GM19023 (cell line): Measurements from ENCODE around the gene NAA15.
"Not testable (repeated sequence)": the region's sequence is repeated elsewhere in the genome, so short reads cannot be mapped to it uniquely, and the experiment has no call there.

Source experiments
- ATAC-seq: cut with Tn5 transposase; IDR thresholded peaks from one replicate; pipeline ENCODE4 v1.9.1; 2021; ENCODE audit warnings: mild to moderate bottlenecking, moderate library complexity; ENCODE audit not compliant: unreplicated experiment

NAA15 gene

GRCh38 chr4:139301113-139301820, at the start of gene NAA15:
NAA15 (plus strand) TSS chr4:139301505; CDS start chr4:139301778, 273 bp downstream.
- peak; percentile 87 for ATAC-seq

DNA sequence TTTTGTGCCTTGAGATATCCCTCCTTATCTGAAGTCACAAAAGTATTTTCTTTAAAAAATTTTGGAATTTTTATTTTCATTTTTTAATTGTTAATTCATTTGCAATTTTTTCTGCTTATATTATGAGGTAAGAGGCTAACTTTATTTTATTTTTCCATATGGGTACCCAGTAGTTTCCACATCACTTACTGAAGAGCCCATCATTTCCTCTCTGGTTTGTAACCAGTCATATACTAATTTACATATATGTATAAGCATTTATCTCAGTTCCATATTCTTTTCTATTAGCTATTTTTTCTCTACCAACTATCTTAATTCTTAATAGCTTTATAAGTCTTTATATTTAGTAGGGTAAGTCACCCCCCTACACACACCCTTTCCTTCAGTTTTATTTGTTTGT, 48.3 kb upstream of the NAA15 start:
- no peak for ATAC-seq

DNA sequence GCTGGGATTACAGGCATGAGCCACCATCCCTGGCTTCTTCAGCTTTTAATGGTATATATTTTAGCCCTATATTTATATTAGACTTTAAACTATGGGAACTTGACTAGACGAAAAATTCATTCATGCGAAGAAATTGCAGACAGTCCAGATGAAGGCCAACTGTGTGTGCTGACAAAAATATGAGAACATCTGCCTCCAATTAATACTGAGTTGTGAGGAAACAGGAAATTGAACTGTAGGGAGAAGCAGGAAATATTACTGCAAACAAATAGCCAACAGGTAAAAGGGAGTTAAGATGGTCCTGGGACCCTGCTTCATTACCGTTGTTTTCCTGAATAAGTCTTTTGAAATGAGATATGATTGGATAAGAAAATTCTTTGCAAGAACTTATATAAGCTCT, 47.6 kb upstream of the NAA15 start:
- ATAC-seq: no peak

GRCh38 chr4:139255581-139255980, 45.7 kb upstream of the NAA15 start:
- not testable (repeated sequence) for ATAC-seq

- ATAC-seq: no peak
Observed at GRCh38 chr4:139256349-139256748, 45.0 kb upstream of the NAA15 start.

- no peak for ATAC-seq
Observed at GRCh38 chr4:139265654-139266053, 35.7 kb upstream of the NAA15 start.

GRCh38 chr4:139266208-139266582, 35.1 kb upstream of the NAA15 start:
- ATAC-seq: no peak

DNA sequence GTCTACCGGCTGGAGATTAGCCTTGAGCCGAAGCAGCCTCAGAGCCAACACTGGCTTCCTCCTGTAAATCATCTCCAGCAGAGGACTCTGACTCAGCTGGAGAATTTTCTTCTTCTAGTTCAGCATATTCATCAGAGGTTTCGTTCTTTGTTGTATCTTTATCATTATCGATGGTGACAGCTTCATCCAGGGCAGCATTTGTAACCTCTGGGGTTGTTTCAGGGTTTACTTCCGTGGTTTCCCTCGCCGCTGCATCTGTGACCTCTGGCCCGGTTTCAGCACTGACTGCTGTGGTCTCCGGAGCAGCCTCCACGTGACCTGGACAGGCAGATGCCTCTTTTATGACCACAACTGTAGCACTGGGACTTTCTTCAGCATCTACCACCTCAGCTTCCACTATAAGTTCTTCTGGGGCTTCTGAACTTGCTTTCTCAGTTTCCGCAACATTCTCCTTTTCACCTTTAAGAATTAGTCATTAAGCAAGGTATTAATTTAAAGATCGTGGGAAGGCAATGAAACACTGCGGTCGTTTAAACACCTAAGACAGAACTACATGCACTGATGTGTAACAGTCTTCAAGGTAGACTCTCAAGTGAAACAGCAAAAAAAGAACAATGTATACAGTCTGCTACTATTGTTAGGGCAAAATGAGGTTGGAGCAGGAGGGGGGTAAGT, 34.6 kb upstream of the NAA15 start:
- peak; percentile 98 for ATAC-seq

DNA sequence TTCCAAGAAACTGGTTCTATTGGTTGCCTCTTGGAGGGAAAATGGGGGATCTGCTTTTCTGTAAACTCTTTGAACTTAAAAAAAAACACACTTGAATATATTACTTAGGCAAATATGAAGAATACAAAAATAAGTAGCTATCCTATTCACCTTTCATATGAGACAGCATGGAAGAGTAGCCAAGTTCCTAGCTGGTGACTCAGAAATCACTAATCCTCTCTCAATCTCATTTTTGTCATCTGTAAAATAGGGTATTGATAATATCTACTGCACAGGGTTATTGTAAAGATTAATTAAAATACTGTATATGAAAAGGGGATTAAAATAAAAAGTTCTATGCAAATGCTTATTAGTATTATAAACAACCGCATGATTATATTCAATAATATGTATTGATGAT, 34.0 kb upstream of the NAA15 start:
- no peak for ATAC-seq

GRCh38 chr4:139273835-139274234, 27.5 kb upstream of the NAA15 start:
- no peak for ATAC-seq

DNA sequence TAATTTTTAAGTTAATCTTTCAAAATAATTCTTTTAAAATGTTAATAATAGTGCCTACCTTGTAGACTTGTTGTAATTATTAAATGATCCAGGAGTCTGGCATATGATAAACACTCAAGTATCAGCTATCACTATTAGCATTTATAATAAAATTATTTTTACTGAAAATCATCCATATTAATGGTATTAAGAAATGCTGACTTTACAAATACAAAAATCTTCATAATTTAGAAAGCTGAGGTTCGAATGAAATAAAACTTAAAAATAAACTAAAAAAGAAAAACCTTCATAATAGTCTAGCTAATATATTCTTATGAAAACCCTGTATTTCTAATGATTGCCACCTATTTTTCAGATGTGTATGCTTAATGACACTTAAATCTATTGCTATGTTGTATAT, 26.5 kb upstream of the NAA15 start:
- no peak for ATAC-seq

DNA sequence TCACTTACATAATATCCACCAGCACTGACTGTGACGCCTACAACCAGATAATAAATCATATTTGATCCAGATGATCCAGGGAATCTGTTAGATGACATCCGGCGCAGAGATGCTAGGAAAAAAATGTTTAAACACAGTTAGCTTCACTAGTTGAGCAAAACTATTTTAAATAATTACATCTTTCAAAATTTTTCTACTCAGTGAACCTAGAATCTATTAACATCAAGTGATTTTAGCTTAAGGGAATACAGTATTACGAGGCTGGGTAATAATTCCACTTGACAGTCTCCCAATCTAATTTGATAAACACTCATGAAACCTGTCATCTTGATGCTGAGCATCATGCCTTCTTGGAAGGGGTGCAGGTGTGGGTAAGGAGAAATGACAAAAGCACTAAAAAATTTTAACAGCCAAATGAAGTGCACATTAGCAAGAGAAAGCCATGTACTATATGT, 26.0 kb upstream of the NAA15 start:
- no peak for ATAC-seq

DNA sequence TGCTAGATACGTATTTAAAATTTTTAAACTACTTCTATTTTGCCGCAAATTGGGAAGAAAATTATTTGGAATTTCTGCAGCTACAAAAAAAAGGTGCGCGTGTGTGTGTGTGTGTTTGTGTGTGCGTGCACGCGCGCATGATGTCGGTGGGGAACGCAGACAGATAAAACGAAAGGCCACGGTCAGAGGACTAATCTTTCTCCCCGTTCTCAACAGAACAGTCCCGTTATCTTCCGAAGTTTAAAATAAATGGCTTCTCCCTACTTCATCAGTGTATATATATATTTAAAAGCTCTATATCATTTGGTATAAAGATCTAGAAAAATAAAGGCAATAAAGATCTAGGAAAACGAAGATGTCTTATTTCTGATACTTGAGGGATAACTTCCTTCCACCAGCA, 22.8 kb upstream of the NAA15 start:
- ATAC-seq: no peak

DNA sequence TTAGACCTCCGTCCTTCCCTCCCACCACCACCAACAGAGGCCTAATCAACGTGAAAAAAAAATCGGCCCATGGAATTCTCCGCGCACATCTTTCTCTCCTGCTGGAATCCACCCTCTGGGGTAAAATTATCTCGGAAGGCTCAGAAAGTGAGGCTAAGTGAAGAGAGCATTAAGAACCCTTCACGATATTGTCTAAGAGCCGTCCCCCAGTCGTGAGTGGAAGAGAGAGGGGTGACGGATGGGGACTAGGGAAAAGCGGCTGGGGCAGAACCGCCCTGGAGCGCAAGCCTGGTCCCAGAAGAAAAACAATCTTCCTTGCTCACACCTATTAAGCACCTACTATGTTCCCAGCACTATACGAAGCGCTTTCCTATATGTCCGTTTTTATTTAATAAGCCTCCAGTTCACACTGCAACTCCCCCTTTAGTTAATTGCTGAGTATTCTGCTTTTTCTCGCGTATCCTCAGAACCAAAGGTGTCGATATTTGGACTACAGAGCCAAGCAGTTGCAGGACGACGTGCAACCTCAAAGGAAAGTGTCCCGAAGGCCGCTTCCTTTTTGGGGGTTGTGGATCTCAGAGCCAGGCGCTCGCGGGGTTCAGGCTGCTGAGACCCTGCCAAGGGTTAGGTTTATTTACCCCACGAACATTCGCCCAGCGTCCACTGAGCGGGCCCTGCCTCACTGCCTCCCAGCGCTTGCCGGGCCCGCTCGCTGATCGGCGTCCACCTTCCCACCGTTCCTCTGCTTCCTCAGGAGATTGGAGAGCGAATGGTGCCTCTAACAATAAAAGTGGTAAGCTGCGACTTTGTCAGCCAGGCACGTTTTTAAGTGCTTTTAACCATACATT, 22.2 kb upstream of the NAA15 start:
- peak; percentile 36 for ATAC-seq

DNA sequence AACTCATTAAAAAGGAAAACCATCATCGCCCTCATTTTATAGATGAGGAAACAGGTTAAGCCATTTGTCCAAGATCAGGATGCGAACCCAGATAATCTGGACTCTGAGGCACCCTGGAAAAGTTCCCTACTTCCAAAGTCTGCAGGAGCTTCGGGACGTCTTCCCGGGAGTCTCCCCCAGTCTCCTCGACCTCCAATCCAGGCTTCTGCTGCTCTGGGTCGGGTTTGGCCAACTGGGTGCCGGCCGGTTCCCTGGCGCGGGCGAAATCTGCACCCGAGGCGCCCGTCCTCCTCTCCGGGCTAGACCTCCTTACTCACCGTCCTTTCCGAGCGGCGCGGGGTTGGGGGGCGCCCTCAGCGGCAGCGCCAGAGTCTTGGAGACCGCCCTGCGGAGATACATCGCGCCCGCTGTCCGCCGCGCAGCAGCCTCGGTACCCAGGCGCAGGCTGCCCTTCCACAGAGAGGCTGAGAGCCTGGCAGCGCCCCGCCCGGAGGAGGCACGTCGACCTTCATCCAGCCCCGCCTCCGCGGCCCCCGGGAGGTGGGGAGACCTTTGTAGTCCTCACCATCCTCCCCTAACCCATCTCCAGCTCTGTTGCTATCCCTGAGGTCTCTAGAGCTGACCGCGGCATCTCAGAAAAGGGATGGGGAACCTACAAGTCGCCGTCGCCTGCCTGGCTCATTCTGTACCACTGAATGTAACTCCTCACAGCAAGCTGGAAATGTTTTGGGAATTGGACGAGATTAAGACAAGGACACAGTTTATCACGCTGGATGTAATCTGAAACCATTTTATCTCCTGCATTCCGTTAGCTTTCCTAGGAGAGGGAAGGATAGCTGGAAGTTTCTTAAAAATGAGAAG, 21.3 kb upstream of the NAA15 start, which contains the start of gene MGARP:
TSS of gene MGARP (minus strand) at position 466 of the 861 bp plus-strand sequence. CDS start at position 399, 67 bp downstream.
- peak; percentile 57 for ATAC-seq

- ATAC-seq: no peak
Observed at GRCh38 chr4:139282065-139282720, 19.1 kb upstream of the NAA15 start.

- ATAC-seq: no peak
Observed at GRCh38 chr4:139282721-139283075, 18.6 kb upstream of the NAA15 start.

DNA sequence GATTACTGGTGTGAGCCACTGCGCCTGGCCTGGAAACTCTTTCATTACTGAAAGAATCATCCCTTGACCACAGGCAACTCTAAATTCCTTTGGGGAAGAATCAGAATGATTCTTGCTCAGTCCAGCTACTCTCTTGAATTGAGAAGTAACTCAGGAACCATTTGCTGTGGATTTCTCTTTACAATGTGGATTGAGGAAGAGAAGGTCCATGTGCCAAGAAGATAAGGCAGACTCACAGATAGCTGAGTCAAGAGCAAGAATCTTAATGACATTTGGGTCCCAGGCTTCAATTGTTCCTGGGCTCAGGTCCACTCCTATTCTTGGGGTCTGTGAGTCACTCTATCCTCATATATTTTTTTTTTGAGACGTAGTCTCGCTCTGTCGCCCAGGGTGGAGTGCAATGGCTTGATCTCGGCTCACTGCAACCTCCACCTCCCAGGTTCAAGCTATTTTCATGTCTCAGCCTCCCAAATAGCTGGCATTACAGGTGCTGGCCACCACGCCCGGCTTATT, 15.1 kb upstream of the NAA15 start:
- ATAC-seq: no peak

GRCh38 chr4:139295206-139295941, 5.9 kb upstream of the NAA15 start:
- peak; percentile 97 for ATAC-seq
